OCI-LY1 (cell line): ENCODE results near the gene CARD11.

Experiments
- CTCF ChIP-seq: fragments of 200-600 bp; sonication (generic), shearing (Covaris generic); IDR thresholded peaks from 2 replicates; pipeline ENCODE4 v1.5.1; 2017; ENCODE audit warnings: mild to moderate bottlenecking, antibody characterized with exemption, low read length, moderate library complexity, mixed read lengths
- EZH2 ChIP-seq: fragments of 200-600 bp; sonication (generic), shearing (Covaris generic); IDR thresholded peaks from 2 replicates; pipeline ENCODE4 v1.8.0; 2017; ENCODE audit warnings: borderline replicate concordance, mixed run types, mild to moderate bottlenecking, antibody characterized with exemption, low read length, moderate library complexity, mixed read lengths

- TF ChIP-seq CTCF (no peak), EZH2 (no peak)
These were observed 134.6 kb downstream of the CARD11 start for GRCh38 chr7:2909043-2909442.
